Smooth muscle cell (in vitro differentiated cells): Measurements from ENCODE around the gene SPSB3. TPM values are rescaled to one million over a fixed set of nuclear protein-coding genes. Genes with fewer than 3 reads are reported as not detected.

Source experiments
- DNase-seq: peaks from one replicate; lab custom pipeline; 2025; ENCODE audit not compliant: unreplicated experiment; lab: John Stamatoyannopoulos, UW
- H2AFZ ChIP-seq: fragments of 200-600 bp; sonication (generic); 2 replicates; pipeline ENCODE4 v1.6.0; 2016; ENCODE audit warnings: antibody characterized with exemption, low read depth, mild to moderate bottlenecking
- H3F3A ChIP-seq: fragments of 200-600 bp; sonication (generic); 2 replicates; pipeline ENCODE4 v1.6.0; 2017; ENCODE audit warnings: antibody characterized with exemption, low read depth
- H3K27ac ChIP-seq: fragments of 200-600 bp; sonication (generic); 2 replicates; pipeline ENCODE4 v1.5.1; 2016; ENCODE audit warnings: low read depth, mild to moderate bottlenecking
- H3K27me3 ChIP-seq: fragments of 200-600 bp; sonication (generic); 2 replicates; pipeline ENCODE4 v1.6.1; 2016; ENCODE audit warnings: low read depth, mild to moderate bottlenecking
- H3K36me3 ChIP-seq: fragments of 200-600 bp; sonication (generic); 2 replicates; pipeline ENCODE4 v1.5.1; 2016; ENCODE audit warnings: low read depth
- H3K4me1 ChIP-seq: fragments of 200-600 bp; sonication (generic); 2 replicates; pipeline ENCODE4 v1.5.1; 2016; ENCODE audit warnings: low read depth
- H3K4me2 ChIP-seq: fragments of 200-600 bp; sonication (generic); 2 replicates; pipeline ENCODE4 v1.6.0; 2016; ENCODE audit warnings: mild to moderate bottlenecking
- H3K4me3 ChIP-seq: fragments of 200-600 bp; sonication (generic); 2 replicates; pipeline ENCODE4 v1.5.1; 2016; ENCODE audit warnings: mild to moderate bottlenecking
- H3K79me2 ChIP-seq: fragments of 200-600 bp; sonication (generic); 2 replicates; pipeline ENCODE4 v1.6.0; 2016; ENCODE audit warnings: low read depth, mild to moderate bottlenecking
- H3K9ac ChIP-seq: fragments of 200-600 bp; sonication (generic); 2 replicates; pipeline ENCODE4 v1.6.0; 2016; ENCODE audit warnings: low read depth
- H3K9me3 ChIP-seq: fragments of 200-600 bp; sonication (generic); replicated peaks from 2 replicates; pipeline ENCODE4 v1.5.1; 2016; ENCODE audit warnings: low read depth
- H4K20me1 ChIP-seq: fragments of 200-600 bp; sonication (generic); 2 replicates; pipeline ENCODE4 v1.6.0; 2016; ENCODE audit warnings: low read depth
- WGBS: methylation state at CpG from one replicate; pipeline ENCODE4 v1.1.7; 2016; ENCODE audit warnings: low lambda C conversion rate; 5-methylcytosine and 5-hydroxymethylcytosine counted together
- polyA plus RNA-seq: library from polyadenylated mRNA; unstranded; fragments of >200 nt; fragmentation: Nextera tagmentation; extraction: Ambion mirVana; gene quantifications from 2 replicates; pipeline ENCODE4 v1.2.1, GENCODE V29; 2016
- total RNA-seq: library from RNA; depleted of rRNA; stranded (reverse); fragments of >200 nt; gene quantifications from 2 replicates; pipeline ENCODE4 v1.2.3, GENCODE V29; 2014
- TF ChIP-seq, protein P1 (sequence below): fragments of 200-600 bp; sonication (generic); IDR thresholded peaks from 2 replicates; pipeline ENCODE4 v1.5.1; 2017; ENCODE audit warnings: borderline replicate concordance, mild to moderate bottlenecking, antibody characterized with exemption; ENCODE audit not compliant: insufficient read depth, poor library complexity, severe bottlenecking

SPSB3 gene
- total and polyA plus RNA-seq, 2 experiments from 2014 or later = 25.1 to 49.8 TPM

DNA sequence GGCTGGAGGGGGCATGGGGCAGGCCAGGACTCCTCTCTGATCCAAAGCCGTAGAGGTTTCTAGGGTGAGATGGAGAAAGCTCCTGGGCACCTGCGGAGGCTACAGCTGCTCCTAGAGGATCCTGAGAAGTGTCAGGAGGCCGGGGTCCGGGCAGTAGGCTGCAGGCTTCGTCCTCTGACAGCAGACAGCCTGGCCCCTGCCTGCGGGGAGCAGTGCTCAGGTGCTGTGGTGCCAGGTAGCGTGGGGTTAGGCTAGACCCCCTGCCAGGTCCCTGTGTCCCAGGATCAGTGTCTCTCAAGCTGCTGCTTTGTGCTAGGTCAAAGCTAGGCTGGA is 8.0 kb downstream of the SPSB3 start:
- TF ChIP-seq, protein P1, sequence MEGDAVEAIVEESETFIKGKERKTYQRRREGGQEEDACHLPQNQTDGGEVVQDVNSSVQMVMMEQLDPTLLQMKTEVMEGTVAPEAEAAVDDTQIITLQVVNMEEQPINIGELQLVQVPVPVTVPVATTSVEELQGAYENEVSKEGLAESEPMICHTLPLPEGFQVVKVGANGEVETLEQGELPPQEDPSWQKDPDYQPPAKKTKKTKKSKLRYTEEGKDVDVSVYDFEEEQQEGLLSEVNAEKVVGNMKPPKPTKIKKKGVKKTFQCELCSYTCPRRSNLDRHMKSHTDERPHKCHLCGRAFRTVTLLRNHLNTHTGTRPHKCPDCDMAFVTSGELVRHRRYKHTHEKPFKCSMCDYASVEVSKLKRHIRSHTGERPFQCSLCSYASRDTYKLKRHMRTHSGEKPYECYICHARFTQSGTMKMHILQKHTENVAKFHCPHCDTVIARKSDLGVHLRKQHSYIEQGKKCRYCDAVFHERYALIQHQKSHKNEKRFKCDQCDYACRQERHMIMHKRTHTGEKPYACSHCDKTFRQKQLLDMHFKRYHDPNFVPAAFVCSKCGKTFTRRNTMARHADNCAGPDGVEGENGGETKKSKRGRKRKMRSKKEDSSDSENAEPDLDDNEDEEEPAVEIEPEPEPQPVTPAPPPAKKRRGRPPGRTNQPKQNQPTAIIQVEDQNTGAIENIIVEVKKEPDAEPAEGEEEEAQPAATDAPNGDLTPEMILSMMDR = no peak
- 99% methylated on average over 7 of the region's 7 CpGs for WGBS
- Histone ChIP-seq H3K9me3 (no peaks in the 10 kb centered on the region), H3K27ac (no peak overlapping the region), H3K4me1 (peaks cover 20% of the 10 kb centered on the region), H4K20me1 (peaks cover 29% of the 10 kb centered on the region), H3K27me3 (no peaks in the 10 kb centered on the region), H3K4me2 (peak overlapping the region; percentile 100), H2AFZ (no peak overlapping the region), H3K4me3 (peak overlapping the region; percentile 83), H3K79me2 (peaks cover 24% of the 10 kb centered on the region), H3K36me3 (no peaks in the 10 kb centered on the region), H3F3A (peaks cover 8% of the 10 kb centered on the region), H3K9ac (no peak overlapping the region)
- DNase-seq = no peak

- DNase-seq = no peak
- peaks cover 30% of the 10 kb centered on the region for H4K20me1 ChIP-seq
- peaks cover 24% of the 10 kb centered on the region for H3K79me2 ChIP-seq
- peak overlapping the region; percentile 68 for H3K27ac ChIP-seq
- WGBS = 25% methylated on average over 44 of the region's 45 CpGs
- peaks cover 8% of the 10 kb centered on the region for H3F3A ChIP-seq
- peak overlapping the region; percentile 100 for H3K4me2 ChIP-seq
- H3K4me3 ChIP-seq = peak overlapping the region; percentile 83
- no peaks in the 10 kb centered on the region for H3K36me3 ChIP-seq
- H3K9ac ChIP-seq = peak overlapping the region; percentile 86
- TF ChIP-seq, protein P1 = no peak
- peak overlapping the region; percentile 15 for H2AFZ ChIP-seq
- no peaks in the 10 kb centered on the region for H3K27me3 ChIP-seq
- no peaks in the 10 kb centered on the region for H3K9me3 ChIP-seq
- peaks cover 20% of the 10 kb centered on the region for H3K4me1 ChIP-seq
These were observed 8.5 kb downstream of the SPSB3 start for GRCh38 chr16:1773703-1774447.

- peak within 1 kb of the TSS; percentile 83 for H3K4me3 ChIP-seq
- H3K79me2 ChIP-seq = peaks cover 24% of the 10 kb centered on the region
- under 1% methylated on average over 67 of the region's 108 CpGs for WGBS
- peak within 1 kb of the TSS; percentile 100 for H3K4me2 ChIP-seq
- H4K20me1 ChIP-seq = peaks cover 23% of the 10 kb centered on the region
- H3K9me3 ChIP-seq = no peaks in the 10 kb centered on the region
- peak within 1 kb of the TSS; percentile 68 for H3K27ac ChIP-seq
- H2AFZ ChIP-seq = peak within 1 kb of the TSS; percentile 15
- H3K9ac ChIP-seq = peak within 1 kb of the TSS; percentile 86
- DNase-seq = peak; percentile 52
- H3K27me3 ChIP-seq = no peaks in the 10 kb centered on the region
- H3K4me1 ChIP-seq = peaks cover 20% of the 10 kb centered on the region
- no peaks in the 10 kb centered on the region for H3K36me3 ChIP-seq
- TF ChIP-seq, protein P1 = peak; percentile 87
- peaks cover 8% of the 10 kb centered on the region for H3F3A ChIP-seq
These were observed 9.3 kb downstream of the SPSB3 start, which contains the start of gene MRPS34 for GRCh38 chr16:1772908-1773702. Gene MRPS34, minus strand, starts transcription at chr16:1773134. Its CDS starts 15 bp downstream, at chr16:1773119.
